ENCODE measurements around the gene HRAS. TPM values are rescaled to one million over a fixed set of nuclear protein-coding genes. Genes with fewer than 3 reads are reported as not detected.

HRAS gene
- polyA plus RNA-seq, 1 of the 3 experiments (the other 2 are of a cell fraction), result 217 TPM

GRCh38 chr11:489610-490185, 45.7 kb downstream of the HRAS start:
- no peak for TF ChIP-seq TCF12 (IDR thresholded peaks at IDR 0.05)
- no peak for TF ChIP-seq RCOR1 (IDR thresholded peaks at IDR 0.05; ENCODE audit: low read length)
- no peak for TF ChIP-seq CTCF (IDR thresholded peaks at IDR 0.05)
- no peak for TF ChIP-seq NRF1 (IDR thresholded peaks at IDR 0.05; ENCODE audit: low read depth, low read length)
- POLR2A ChIA-PET, result interaction anchor here (1.1 kb wide), 1 partner anchor 12 kb away, joined by 3 read pairs; no protein-coding TSS in a partner anchor
- WGBS (ENCODE audit: low lambda C conversion rate), result 94% methylated on average over 22 of the region's 37 CpGs

GRCh38 chr11:488992-489391, 46.4 kb downstream of the HRAS start:
- Histone ChIP-seq H3K9me3 (no peaks in the 10 kb centered on the region), H3K9ac (no peak overlapping the region), H3K27me3 (ENCODE audit: insufficient read depth) (no peaks in the 10 kb centered on the region), H3F3A (replicated peaks; ENCODE audit: insufficient read depth) (no peaks in the 10 kb centered on the region), H4K20me1 (ENCODE audit: insufficient read depth) (no peaks in the 10 kb centered on the region), H3K9me2 (no peaks in the 10 kb centered on the region), H3K4me1 (ENCODE audit: control insufficient read depth in 1 of 2, insufficient read depth in 2 of 2, low read depth in 1 of 2, low read length in 1 of 2) (no peaks in the 10 kb centered on the region), H3K79me2 (ENCODE audit: insufficient read depth) (no peaks in the 10 kb centered on the region; the same call in 1 of the 2 replicates), H3K4me3 (ENCODE audit: low read depth in 2 of 2, low read length in 1 of 2) (no peak overlapping the region), H3K27ac (ENCODE audit: low read depth in 2 of 2, low read length in 1 of 2) (no peak overlapping the region), H2AFZ (ENCODE audit: low read depth) (no peak overlapping the region), H3K4me2 (no peak overlapping the region), H3K36me3 (replicated peaks in 1 of 2; ENCODE audit: control insufficient read depth in 1 of 2, insufficient read depth in 2 of 2, low read length in 1 of 2) (peaks cover 0 to 26% of the 10 kb centered on the region in 2 experiments)
- 97% methylated on average over 16 of the region's 19 CpGs for WGBS (ENCODE audit: low lambda C conversion rate)
- DNase-seq, result no peak
- ChIA-PET CTCF (no interaction called here), POLR2A (no interaction called here)
- TF ChIP-seq JUND (IDR thresholded peaks at IDR 0.05) (no peak), USF1 (IDR thresholded peaks at IDR 0.05; ENCODE audit: borderline replicate concordance, low read depth) (no peak), FOXM1 (IDR thresholded peaks at IDR 0.05; ENCODE audit: low read depth) (no peak), POLR2AphosphoS5 (IDR thresholded peaks at IDR 0.05; ENCODE audit: low read depth, low read length) (no peak), RXRA (IDR thresholded peaks at IDR 0.05; ENCODE audit: borderline replicate concordance, low read depth) (no peak), ZBTB33 (IDR thresholded peaks at IDR 0.05; ENCODE audit: borderline replicate concordance, low read depth) (no peak), IRF3 (IDR thresholded peaks at IDR 0.05; ENCODE audit: low read depth, low read length) (no peak), GATA2 (CRISPR knock-in tag; IDR thresholded peaks at IDR 0.05) (no peak), MEF2A (IDR thresholded peaks at IDR 0.05; ENCODE audit: borderline replicate concordance, low read depth) (no peak), TEAD4 (IDR thresholded peaks at IDR 0.05; ENCODE audit: borderline replicate concordance, insufficient read depth) (no peak), NRF1 (IDR thresholded peaks at IDR 0.05; ENCODE audit: low read depth, low read length) (no peak), REST (IDR thresholded peaks at IDR 0.05; ENCODE audit: low read depth, low read length) (no peak), GABPA (IDR thresholded peaks at IDR 0.05; ENCODE audit: low read depth) (no peak), EP300 (IDR thresholded peaks at IDR 0.05; ENCODE audit: borderline replicate concordance in 1 of 2, low read depth in 1 of 2, low read length in 1 of 2) (no peak)

More at GRCh38 chr11:489610-490185, 45.7 kb downstream of the HRAS start:
- DNase-seq, result no peak
- H3K9me3 ChIP-seq, result no peaks in the 10 kb centered on the region
- H3K79me2 ChIP-seq (ENCODE audit: insufficient read depth), result no peaks in the 10 kb centered on the region; the same call in 1 of the 2 replicates
- H4K20me1 ChIP-seq (ENCODE audit: insufficient read depth), result no peaks in the 10 kb centered on the region
- no peaks in the 10 kb centered on the region for H3F3A ChIP-seq (replicated peaks; ENCODE audit: insufficient read depth)
- peaks cover 0 to 30% of the 10 kb centered on the region in 2 experiments for H3K36me3 ChIP-seq (replicated peaks in 1 of 2; ENCODE audit: control insufficient read depth in 1 of 2, insufficient read depth in 2 of 2, low read length in 1 of 2)
- H3K4me1 ChIP-seq (ENCODE audit: control insufficient read depth in 1 of 2, insufficient read depth in 2 of 2, low read depth in 1 of 2, low read length in 1 of 2), result no peaks in the 10 kb centered on the region
- CTCF ChIA-PET, result no interaction called here
- no peaks in the 10 kb centered on the region for H3K27me3 ChIP-seq (ENCODE audit: insufficient read depth)
- no peak overlapping the region for H3K4me2 ChIP-seq
- no peak overlapping the region for H2AFZ ChIP-seq (ENCODE audit: low read depth)
- no peak overlapping the region for H3K9ac ChIP-seq
- H3K4me3 ChIP-seq (ENCODE audit: low read depth in 2 of 2, low read length in 1 of 2), result no peak overlapping the region
- no peaks in the 10 kb centered on the region for H3K9me2 ChIP-seq
- no peak overlapping the region for H3K27ac ChIP-seq (ENCODE audit: low read depth in 2 of 2, low read length in 1 of 2)
